Skin of body (tissue), 2 donors: ENCODE results near the gene HBQ1. TPM values are rescaled to one million over a fixed set of nuclear protein-coding genes. Genes with fewer than 3 reads are reported as not detected.
"Not testable (repeated sequence)": the region's sequence is repeated elsewhere in the genome, so short reads cannot be mapped to it uniquely, and the experiment has no call there.

Source experiments
- DNase-seq: peaks from one replicate; lab custom pipeline; 2025; lab: John Stamatoyannopoulos, UW
- total RNA-seq: library from RNA; depleted of rRNA; stranded (reverse); fragments of >200 nt; gene quantifications from one replicate; pipeline ENCODE4 v1.2.3, GENCODE V29; 2014

HBQ1 gene
- total RNA-seq, 1 donor from 2014 or later: 2.2 TPM

DNA sequence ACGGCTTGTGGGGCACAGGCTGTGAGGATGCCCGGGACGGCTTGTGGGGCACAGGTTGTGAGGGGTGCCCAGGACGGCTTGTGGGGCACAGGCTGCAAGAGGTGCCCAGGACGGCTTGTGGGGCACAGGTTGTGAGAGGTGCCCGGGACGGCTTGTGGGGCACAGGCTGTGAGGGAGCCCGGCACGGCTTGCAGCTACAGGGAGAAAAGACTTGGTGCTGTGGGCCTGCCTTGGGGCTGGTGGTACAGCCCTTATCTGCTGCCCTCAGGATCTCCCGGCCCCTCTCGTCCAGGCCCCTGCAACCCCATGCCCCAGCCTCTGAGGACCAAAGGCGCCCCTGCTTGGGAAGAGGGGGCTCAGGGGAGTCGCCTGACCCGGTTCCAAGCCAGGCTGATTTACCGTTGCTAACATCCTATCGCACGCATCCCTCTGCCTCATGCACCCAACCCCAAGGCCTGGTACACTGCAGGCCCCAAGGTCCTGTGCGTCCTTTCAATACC is 19.5 kb upstream of the HBQ1 start:
- DNase-seq: no peak

DNA sequence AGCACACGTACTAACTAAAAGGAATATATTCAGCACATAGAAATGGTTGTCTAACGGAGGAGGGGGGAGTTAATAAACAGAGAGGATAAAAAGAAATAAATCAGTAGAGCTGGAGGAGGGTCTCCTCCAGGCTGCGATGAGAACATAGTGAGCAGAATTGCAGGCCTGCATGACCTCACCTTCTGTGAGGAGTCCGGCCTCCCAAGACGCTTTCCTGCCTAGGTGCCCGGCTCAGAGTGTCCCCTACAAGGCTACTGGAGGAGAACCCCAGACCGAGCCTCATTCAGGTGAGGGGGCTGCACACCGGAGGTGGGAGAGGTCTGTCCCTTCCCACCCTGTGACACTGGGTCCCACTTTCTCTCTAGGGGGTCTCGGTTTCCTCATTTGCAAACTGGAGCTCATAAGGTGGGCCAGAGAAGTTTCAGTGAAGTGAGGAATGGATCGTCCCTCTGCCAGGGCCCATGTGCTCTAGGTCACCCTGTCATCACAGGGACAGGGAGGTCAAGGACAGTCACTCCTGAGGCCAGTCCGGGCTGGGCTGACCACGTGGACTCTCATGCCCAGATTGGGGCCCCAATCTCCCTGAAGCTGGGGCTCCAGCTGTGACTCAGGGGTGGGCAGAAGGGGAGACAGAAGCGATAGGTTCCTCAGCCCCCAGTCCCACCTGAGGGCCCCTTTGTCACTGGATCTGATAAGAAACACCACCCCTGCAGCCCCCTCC is 17.8 kb upstream of the HBQ1 start:
- no peak for DNase-seq

DNA sequence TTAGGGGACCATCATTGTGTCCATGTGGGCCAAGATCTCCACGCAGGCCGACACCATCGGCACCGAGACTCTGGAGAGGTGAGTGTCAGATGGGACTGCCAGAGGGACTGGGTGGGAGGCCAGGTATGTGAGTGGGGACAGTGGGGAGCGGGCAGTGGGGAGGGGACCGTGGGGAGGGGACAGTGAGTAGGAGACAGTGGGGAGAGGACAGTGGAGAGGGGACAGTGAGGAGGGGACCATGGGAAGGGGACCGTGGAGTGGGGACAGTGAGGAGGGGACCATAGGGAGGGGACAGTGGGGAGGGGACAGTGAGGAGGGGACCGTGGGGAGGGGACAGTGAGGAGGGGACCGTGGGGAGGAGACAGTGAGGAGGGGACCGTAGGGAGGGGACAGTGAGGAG is 17.1 kb upstream of the HBQ1 start:
- not testable (repeated sequence) for DNase-seq

DNA sequence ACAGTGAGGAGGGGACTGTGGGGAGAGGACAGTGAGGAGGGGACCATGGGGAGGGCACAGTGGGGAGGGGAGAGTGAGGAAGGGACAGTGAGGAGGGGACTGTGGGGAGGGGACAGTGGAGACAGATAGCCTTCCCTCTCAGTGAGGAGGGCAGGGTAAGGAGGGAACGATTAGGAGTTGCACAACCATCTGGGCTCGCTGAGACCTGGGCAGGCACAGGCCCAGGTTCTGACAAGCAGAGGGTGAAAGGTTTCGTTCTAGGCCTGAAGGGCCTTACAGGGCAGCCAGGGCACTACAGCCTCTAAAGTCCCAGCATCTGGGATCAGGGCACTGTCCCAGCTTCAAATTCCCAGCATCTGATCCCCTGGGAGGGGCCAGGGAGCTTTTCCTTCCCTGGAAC is 16.6 kb upstream of the HBQ1 start:
- DNase-seq: not testable (repeated sequence)

DNA sequence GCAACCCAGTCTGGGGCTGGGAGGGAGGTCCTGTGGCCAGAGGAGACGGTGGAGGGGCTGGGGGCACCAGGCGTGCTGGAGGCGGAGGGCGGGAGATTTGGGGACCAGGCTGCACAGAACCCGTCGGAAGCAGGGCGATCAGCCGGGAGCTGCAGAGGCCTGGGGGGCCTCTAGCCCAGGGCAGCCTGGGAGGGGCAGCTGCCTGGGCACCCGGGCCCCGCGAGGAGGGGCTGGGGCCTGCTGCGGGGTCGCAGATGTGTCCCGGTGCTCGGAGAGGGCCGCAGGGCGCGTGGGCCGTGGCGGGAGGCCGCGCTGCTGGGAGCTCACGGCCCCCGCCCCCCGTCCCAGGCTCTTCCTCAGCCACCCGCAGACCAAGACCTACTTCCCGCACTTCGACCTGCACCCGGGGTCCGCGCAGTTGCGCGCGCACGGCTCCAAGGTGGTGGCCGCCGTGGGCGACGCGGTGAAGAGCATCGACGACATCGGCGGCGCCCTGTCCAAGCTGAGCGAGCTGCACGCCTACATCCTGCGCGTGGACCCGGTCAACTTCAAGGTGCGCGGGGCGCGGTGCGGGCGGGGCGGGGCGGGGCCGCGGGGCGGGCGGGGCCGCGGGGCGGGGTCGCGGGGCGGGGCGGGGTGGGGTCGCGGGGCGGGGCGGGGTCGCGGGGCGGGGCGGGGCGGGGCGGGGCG is 16.0 kb upstream of the HBQ1 start:
- not testable (repeated sequence) for DNase-seq

DNA sequence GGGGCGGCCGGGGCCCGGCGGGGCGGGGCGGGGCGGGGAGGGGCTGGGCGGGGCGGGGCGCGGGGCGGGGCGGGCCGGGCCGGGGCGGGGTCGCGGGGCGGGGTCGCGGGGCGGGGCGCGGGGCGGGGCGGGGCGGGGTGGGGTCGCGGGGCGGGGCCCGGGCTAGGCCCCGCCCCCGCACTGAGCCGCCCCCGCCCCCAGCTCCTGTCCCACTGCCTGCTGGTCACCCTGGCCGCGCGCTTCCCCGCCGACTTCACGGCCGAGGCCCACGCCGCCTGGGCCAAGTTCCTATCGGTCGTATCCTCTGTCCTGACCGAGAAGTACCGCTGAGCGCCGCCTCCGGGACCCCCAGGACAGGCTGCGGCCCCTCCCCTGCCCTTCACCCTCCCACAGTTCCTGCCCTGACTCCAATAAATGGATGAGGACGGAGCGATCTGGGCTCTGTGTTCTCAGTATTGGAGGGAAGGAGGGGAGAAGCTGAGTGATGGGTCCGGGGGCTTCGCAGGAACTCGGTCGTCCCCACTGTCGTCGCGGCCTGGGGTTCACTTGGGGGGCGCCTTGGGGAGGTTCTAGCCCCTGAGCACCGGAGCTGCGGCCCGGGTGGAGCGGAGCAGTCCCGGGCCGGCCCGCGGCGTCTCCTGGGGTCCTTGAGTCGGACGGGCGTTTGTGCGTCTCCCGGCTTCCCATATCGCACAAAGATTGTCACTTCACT is 15.3 kb upstream of the HBQ1 start:
- no peak for DNase-seq

DNA sequence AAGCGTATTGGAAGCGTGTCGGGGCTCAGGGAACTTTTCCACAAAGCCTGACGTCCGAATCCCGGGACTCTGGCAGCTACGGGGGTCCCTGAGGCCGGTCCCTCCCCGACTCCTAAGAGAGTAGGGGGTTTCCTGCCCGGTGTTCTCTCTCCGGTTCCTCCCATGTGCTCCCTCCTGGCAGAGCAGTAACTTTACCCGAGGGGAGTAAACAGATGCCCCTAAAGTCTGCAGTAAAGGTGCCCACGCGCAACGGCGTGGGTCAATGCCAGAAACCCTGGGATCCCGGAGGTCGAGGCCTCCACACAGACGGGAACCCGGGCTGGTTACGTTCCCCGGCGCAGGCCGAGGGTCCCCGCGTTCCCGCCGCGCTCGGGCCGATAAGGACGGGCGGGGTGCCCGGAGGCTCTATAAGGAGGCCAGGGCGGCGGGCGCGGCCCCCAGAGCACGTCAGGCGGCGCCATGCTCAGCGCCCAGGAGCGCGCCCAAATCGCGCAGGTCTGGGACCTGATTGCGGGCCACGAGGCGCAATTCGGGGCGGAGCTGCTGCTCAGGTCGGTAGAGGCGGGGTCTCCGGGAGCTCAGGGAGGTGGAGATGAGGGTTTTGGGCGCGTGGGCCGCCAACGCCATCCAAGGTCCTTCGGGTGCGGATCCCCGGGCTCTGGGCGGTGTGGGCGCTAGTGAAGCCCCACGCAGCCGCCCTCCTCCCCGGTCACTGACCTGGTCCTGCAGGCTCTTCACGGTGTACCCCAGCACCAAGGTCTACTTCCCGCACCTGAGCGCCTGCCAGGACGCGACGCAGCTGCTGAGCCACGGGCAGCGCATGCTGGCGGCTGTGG is 14.5 kb upstream of the HBQ1 start, which contains the start of gene HBM:
Gene HBM (plus strand): TSS at position 440 of the 836 bp plus-strand sequence. CDS start 20 bp downstream, at position 460.
- no peak for DNase-seq

DNA sequence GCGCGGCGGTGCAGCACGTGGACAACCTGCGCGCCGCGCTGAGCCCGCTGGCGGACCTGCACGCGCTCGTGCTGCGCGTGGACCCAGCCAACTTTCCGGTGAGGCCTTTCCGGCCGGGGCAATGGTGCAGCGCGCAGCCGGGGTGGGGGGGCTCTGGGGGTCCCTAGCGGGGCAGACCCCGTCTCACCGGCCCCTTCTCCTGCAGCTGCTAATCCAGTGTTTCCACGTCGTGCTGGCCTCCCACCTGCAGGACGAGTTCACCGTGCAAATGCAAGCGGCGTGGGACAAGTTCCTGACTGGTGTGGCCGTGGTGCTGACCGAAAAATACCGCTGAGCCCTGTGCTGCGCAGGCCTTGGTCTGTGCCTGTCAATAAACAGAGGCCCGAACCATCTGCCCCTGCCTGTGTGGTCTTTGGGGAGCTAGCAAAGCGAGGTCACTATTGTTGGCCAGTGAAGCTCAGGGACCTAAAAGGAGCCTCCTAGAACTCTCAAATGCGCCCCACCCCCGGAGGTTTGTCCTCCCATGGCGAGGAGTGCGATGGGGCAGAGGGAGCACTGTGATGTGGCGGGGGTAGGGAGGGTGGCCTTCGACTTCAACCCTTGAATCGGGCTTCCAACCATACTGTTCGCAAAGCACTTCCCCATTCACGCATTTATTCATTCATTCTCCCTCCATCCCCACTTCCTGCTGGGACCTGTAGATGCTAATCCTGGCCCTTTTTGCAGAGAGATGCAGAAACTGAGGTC is 13.7 kb upstream of the HBQ1 start:
- DNase-seq: no peak

DNA sequence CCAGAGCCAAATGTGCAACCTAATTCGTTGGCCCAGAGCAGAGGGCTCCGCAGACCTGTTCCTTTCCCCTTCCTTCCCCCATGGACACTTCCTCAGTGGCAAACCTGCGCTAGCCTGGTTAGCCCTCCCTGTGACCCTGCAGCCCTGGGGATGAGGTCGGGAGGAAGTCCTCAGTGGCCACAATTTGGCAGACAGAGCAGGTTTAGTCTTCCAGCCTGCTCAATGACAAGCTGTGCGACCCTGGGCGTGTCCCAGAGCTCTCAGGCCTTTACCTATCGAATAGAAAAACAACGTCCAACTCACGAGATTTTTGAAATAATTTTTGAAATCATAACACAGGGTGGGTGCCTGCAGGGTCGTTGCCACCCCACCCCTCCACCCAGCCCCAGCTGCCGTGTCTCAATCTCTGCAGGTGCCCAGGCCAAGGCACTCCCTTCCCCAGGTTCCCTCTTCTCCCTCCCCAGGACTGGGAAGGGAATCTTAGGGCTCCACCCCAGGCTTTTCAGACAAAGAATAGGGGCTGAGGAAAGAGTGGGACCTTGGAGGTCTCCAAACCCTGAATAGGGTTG is 13.1 kb upstream of the HBQ1 start:
- DNase-seq: no peak

DNA sequence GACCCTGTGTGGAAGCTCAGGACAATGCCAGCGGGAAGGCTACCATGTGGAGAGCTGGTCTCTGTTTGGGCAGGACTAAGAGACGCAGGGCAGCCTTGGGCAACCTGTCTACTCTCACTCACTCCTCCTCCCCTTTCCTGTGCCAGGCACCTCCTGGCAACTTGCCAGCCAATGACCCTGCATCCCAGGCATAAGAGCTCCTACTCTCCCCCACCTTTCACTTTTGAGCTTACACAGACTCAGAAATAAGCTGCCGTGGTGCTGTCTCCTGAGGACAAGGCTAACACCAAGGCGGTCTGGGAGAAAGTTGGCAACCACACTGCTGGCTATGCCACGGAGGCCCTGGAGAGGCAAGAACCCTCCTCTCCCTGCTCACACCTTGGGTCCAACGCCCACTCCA is 11.8 kb upstream of the HBQ1 start:
- DNase-seq: no peak

DNA sequence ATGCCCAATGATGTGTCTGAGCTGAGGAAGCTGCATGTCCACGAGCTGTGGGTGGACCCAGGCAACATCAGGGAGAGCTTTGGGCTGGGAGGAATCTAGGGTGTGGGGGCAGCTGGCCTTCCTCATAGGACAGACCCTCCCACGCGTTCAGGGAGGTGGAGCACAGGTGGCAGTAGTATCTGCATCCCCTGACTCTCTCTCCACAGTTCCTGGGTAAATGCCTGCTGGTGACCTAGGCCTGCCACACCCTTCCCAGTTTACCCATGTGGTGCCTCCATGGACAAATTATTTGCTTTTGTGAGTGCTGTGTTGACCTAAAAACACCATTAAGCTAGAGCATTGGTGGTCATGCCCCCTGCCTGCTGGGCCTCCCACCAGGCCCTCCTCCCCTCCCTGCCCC is 11.2 kb upstream of the HBQ1 start:
- no peak for DNase-seq

DNA sequence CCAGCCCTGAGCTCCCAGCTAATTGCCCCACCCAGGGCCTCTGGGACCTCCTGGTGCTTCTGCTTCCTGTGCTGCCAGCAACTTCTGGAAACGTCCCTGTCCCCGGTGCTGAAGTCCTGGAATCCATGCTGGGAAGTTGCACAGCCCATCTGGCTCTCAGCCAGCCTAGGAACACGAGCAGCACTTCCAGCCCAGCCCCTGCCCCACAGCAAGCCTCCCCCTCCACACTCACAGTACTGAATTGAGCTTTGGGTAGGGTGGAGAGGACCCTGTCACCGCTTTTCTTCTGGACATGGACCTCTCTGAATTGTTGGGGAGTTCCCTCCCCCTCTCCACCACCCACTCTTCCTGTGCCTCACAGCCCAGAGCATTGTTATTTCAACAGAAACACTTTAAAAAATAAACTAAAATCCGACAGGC is 10.2 kb upstream of the HBQ1 start:
- not testable (repeated sequence) for DNase-seq

DNA sequence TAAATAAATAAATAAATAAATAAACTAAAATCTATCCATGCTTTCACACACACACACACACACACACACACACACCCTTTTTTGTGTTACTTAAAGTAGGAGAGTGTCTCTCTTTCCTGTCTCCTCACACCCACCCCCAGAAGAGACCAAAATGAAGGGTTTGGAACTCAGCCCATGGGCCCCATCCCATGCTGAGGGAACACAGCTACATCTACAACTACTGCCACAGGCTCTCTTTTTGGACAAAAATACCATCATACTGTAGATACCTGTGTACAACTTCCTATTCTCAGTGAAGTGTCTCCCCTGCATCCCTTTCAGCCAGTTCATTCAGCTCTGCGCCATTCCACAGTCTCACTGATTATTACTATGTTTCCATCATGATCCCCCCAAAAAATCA is 9.5 kb upstream of the HBQ1 start:
- no peak for DNase-seq

DNA sequence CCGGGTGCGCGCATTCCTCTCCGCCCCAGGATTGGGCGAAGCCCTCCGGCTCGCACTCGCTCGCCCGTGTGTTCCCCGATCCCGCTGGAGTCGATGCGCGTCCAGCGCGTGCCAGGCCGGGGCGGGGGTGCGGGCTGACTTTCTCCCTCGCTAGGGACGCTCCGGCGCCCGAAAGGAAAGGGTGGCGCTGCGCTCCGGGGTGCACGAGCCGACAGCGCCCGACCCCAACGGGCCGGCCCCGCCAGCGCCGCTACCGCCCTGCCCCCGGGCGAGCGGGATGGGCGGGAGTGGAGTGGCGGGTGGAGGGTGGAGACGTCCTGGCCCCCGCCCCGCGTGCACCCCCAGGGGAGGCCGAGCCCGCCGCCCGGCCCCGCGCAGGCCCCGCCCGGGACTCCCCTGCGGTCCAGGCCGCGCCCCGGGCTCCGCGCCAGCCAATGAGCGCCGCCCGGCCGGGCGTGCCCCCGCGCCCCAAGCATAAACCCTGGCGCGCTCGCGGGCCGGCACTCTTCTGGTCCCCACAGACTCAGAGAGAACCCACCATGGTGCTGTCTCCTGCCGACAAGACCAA is 7.8 kb upstream of the HBQ1 start, which contains the start of gene HBA2:
Gene HBA2 (plus strand): TSS at position 503 of the 568 bp plus-strand sequence. CDS start 37 bp downstream, at position 540.
- not testable (repeated sequence) for DNase-seq

DNA sequence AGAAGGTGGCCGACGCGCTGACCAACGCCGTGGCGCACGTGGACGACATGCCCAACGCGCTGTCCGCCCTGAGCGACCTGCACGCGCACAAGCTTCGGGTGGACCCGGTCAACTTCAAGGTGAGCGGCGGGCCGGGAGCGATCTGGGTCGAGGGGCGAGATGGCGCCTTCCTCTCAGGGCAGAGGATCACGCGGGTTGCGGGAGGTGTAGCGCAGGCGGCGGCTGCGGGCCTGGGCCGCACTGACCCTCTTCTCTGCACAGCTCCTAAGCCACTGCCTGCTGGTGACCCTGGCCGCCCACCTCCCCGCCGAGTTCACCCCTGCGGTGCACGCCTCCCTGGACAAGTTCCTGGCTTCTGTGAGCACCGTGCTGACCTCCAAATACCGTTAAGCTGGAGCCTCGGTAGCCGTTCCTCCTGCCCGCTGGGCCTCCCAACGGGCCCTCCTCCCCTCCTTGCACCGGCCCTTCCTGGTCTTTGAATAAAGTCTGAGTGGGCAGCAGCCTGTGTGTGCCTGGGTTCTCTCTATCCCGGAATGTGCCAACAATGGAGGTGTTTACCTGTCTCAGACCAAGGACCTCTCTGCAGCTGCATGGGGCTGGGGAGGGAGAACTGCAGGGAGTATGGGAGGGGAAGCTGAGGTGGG is 6.9 kb upstream of the HBQ1 start:
- DNase-seq: not testable (repeated sequence)

DNA sequence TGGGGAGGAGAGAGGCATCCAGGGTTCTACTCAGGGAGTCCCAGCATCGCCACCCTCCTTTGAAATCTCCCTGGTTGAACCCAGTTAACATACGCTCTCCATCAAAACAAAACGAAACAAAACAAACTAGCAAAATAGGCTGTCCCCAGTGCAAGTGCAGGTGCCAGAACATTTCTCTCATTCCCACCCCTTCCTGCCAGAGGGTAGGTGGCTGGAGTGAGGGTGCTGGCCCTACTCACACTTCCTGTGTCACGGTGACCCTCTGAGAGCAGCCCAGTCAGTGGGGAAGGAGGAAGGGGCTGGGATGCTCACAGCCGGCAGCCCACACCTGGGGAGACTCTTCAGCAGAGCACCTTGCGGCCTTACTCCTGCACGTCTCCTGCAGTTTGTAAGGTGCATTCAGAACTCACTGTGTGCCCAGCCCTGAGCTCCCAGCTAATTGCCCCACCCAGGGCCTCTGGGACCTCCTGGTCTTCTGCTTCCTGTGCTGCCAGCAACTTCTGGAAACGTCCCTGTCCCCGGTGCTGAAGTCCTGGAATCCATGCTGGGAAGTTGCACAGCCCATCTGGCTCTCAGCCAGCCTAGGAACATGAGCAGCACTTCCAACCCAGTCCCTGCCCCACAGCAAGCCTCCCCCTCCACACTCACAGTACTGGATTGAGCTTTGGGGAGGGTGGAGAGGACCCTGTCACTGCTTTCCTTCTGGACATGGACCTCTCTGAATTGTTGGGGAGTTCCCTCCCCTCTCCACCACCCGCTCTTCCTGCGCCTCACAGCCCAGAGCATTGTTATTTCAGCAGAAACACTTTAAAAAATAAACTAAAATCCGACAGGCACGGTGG is 6.1 kb upstream of the HBQ1 start:
- not testable (repeated sequence) for DNase-seq

DNA sequence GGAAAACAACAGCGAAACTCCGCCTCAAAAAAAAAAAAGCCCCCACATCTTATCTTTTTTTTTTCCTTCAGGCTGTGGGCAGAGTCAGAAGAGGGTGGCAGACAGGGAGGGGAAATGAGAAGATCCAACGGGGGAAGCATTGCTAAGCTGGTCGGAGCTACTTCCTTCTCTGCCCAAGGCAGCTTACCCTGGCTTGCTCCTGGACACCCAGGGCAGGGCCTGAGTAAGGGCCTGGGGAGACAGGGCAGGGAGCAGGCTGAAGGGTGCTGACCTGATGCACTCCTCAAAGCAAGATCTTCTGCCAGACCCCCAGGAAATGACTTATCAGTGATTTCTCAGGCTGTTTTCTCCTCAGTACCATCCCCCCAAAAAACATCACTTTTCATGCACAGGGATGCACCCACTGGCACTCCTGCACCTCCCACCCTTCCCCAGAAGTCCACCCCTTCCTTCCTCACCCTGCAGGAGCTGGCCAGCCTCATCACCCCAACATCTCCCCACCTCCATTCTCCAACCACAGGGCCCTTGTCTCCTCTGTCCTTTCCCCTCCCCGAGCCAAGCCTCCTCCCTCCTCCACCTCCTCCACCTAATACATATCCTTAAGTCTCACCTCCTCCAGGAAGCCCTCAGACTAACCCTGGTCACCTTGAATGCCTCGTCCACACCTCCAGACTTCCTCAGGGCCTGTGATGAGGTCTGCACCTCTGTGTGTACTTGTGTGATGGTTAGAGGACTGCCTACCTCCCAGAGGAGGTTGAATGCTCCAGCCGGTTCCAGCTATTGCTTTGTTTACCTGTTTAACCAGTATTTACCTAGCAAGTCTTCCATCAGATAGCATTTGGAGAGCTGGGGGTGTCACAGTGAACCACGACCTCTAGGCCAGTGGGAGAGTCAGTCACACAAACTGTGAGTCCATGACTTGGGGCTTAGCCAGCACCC is 5.0 kb upstream of the HBQ1 start:
- DNase-seq: no peak
